Endothelial cell of umbilical vein (primary cell): ENCODE measurements around the gene FOLR3. TPM values are rescaled to one million over a fixed set of nuclear protein-coding genes. Genes with fewer than 3 reads are reported as not detected.

Source experiments
- BruUV-seq: library from RNA; stranded (reverse); fragments of 400-500 nt; replicated peaks from 2 replicates; lab custom pipeline; 2021; lab: Mats Ljungman, UMichigan
- CTCF ChIA-PET: fragments of 300-600, 350-600 bp; sonication (Branson Sonifier 250); formaldehyde crosslinking; loops from one replicate; lab custom pipeline; 2021; ENCODE audit warnings: antibody characterized with exemption, inconsistent platforms; lab: Charles Lee
- POLR2A ChIA-PET: fragments of 300-600, 350-600 bp; sonication (Branson Sonifier 250); formaldehyde crosslinking; loops from one replicate; lab custom pipeline; 2021; ENCODE audit warnings: antibody characterized with exemption, inconsistent platforms; lab: Charles Lee
- DNase-seq: peaks from one replicate; pipeline ENCODE4 v3.0.0-alpha.2; 2011; ENCODE audit warnings: low read depth, low spot score
- FAIRE-seq: peaks from 2 replicates; lab custom pipeline; 2011; peaks lifted over from hg19 to GRCh38; lab: Jason Lieb, UNC
- H2AFZ ChIP-seq: 2 replicates; pipeline ENCODE4 v1.6.0; 2012; ENCODE audit warnings: low read depth, low read length, control low read depth, inconsistent platforms
- H3K27ac ChIP-seq: 2 replicates; pipeline ENCODE4 v1.5.1; 2011; ENCODE audit warnings: low read depth, mild to moderate bottlenecking, control low read depth, low read length, moderate library complexity; ENCODE audit not compliant: insufficient read depth
- H3K27me3 ChIP-seq, 2 experiments: 2 replicates each; pipeline versions ENCODE4 v1.6.0 to v1.6.1; 2011; ENCODE audit warnings: low read length in 2 of 2, mixed read lengths in 1 of 2; ENCODE audit not compliant: control insufficient read depth in 2 of 2, insufficient read depth in 2 of 2
- H3K36me3 ChIP-seq, 2 experiments: 2 replicates in 1 of 2; 3 replicates in 1 of 2; pipeline ENCODE4 v1.5.1; 2011; ENCODE audit warnings: low read length in 2 of 2, mild to moderate bottlenecking in 1 of 2, moderate library complexity in 1 of 2; ENCODE audit not compliant: control insufficient read depth in 2 of 2, insufficient read depth in 2 of 2; ENCODE audit errors: extremely low read depth in 1 of 2
- H3K4me1 ChIP-seq: 3 replicates; pipeline ENCODE4 v1.5.1; 2011; ENCODE audit warnings: mild to moderate bottlenecking, low read length; ENCODE audit not compliant: control insufficient read depth, insufficient read depth; ENCODE audit errors: extremely low read depth
- H3K4me2 ChIP-seq: 2 replicates; pipeline ENCODE4 v1.6.1; 2011; ENCODE audit warnings: low read length, control low read depth, mixed read lengths; ENCODE audit not compliant: insufficient read depth
- H3K4me3 ChIP-seq, 3 experiments: fragments of 200-600 bp in 1 of 3; sonication (generic), shearing (Covaris generic) in 1 of 3; replicated peaks in 1 of 3; 2 replicates each; pipeline ENCODE4 v1.5.1; 2011 to 2016; ENCODE audit warnings: control low read depth in 3 of 3, low read length in 3 of 3, mild to moderate bottlenecking in 2 of 3, inconsistent platforms in 1 of 3, low read depth in 1 of 3, moderate library complexity in 1 of 3; ENCODE audit not compliant: insufficient read depth in 1 of 3
- H3K79me2 ChIP-seq: 2 replicates; pipeline ENCODE4 v1.6.0; 2012; ENCODE audit warnings: low read length, inconsistent platforms; ENCODE audit not compliant: control insufficient read depth, insufficient read depth
- H3K9ac ChIP-seq: replicated peaks from 2 replicates; pipeline ENCODE3; 2011; ENCODE audit warnings: low read length, control low read depth; ENCODE audit not compliant: insufficient read depth; ENCODE audit errors: extremely low read depth
- H3K9me1 ChIP-seq: replicated peaks from 3 replicates; pipeline ENCODE4 v1.6.0; 2011; ENCODE audit warnings: mild to moderate bottlenecking, low read length; ENCODE audit not compliant: control insufficient read depth, insufficient read depth; ENCODE audit errors: extremely low read depth
- H3K9me3 ChIP-seq: replicated peaks from 2 replicates; pipeline ENCODE4 v1.5.1; 2012; ENCODE audit warnings: low read length, inconsistent platforms; ENCODE audit not compliant: control insufficient read depth, insufficient read depth
- H4K20me1 ChIP-seq: replicated peaks from 2 replicates; pipeline ENCODE3; 2011; ENCODE audit warnings: mild to moderate bottlenecking, low read length; ENCODE audit not compliant: control insufficient read depth, insufficient read depth; ENCODE audit errors: extremely low read depth
- EZH2 ChIP-seq: IDR thresholded peaks from 2 replicates; pipeline ENCODE4 v1.6.1; 2012; ENCODE audit warnings: borderline replicate concordance, low read depth, mild to moderate bottlenecking, moderate library complexity, low read length, inconsistent platforms; ENCODE audit not compliant: severe bottlenecking
- FOS ChIP-seq: IDR thresholded peaks from 2 replicates; pipeline ENCODE4 v1.6.1; 2011; ENCODE audit warnings: mild to moderate bottlenecking, low read length, moderate library complexity, borderline replicate concordance; ENCODE audit not compliant: insufficient read depth
- GATA2 ChIP-seq: IDR thresholded peaks from 2 replicates; pipeline ENCODE4 v1.7.0; 2011; ENCODE audit warnings: low read depth, mild to moderate bottlenecking, moderate library complexity, mixed read lengths, low read length; ENCODE audit not compliant: insufficient read length, insufficient read depth
- JUN ChIP-seq: IDR thresholded peaks from 2 replicates; pipeline ENCODE4 v1.6.1; 2011; ENCODE audit warnings: borderline replicate concordance, low read depth; ENCODE audit not compliant: insufficient read length, insufficient read depth
- MAX ChIP-seq: IDR thresholded peaks from 2 replicates; pipeline ENCODE4 v1.6.1; 2011; ENCODE audit not compliant: insufficient read depth, insufficient read length
- MYC ChIP-seq: IDR thresholded peaks from one replicate; pipeline ENCODE4 v1.6.1; 2011; ENCODE audit warnings: mild to moderate bottlenecking, low read depth, low read length
- POLR2A ChIP-seq: IDR thresholded peaks from 2 replicates; pipeline ENCODE4 v1.6.1; 2012; ENCODE audit warnings: low read depth, mild to moderate bottlenecking, control low read depth, low read length
- POLR2AphosphoS5 ChIP-seq: IDR thresholded peaks from 2 replicates; pipeline ENCODE4 v1.6.1; 2012; ENCODE audit warnings: low read depth, mild to moderate bottlenecking, control low read depth, low read length, moderate library complexity; ENCODE audit not compliant: insufficient read depth
- dilution Hi-C: fragments of 300-500 bp; cut with MboI; formaldehyde crosslinking; loops from one replicate; pipeline ENCODE4 v1.15.0; 2019; ENCODE audit warnings: low sequenced_read_pairs; ENCODE audit not compliant: extremely low pct_ligation_motif_present
- intact Hi-C: fragments of 100-400 bp; cut with micrococcal nuclease; formaldehyde crosslinking; loops from one replicate; pipeline ENCODE4 v1.10.0; 2022
- polyA plus RNA-seq, 4 experiments: library from polyadenylated mRNA; depleted of rRNA in 3 of 4; stranded (reverse) in 3 of 4; unstranded in 1 of 4; fragments of >200 nt; gene quantifications; 2 replicates each; pipeline versions ENCODE4 v1.2.1 to v1.2.3, GENCODE V29; 2011 to 2012; ENCODE audit warnings: missing spikeins in 1 of 4
- total RNA-seq: library from RNA; stranded (reverse); gene quantifications from 2 replicates; pipeline ENCODE4 v1.2.3, GENCODE V29; 2021
- TF ChIP-seq, protein P1 (sequence below), 2 donors: IDR thresholded peaks; 1 replicate in 1 of 2; 2 replicates in 1 of 2; pipeline ENCODE4 v1.5.1; 2011; ENCODE audit warnings: low read length in 2 of 2, mild to moderate bottlenecking in 2 of 2, moderate library complexity in 2 of 2, control low read depth in 1 of 2, inconsistent platforms in 1 of 2, low read depth in 1 of 2; ENCODE audit not compliant: insufficient read depth in 1 of 2; ENCODE audit errors: extremely low read depth in 1 of 2

FOLR3 gene
- total and polyA plus RNA-seq, 2 donors (not counting 3 experiments of a cell fraction or from before 2014, with no cell fraction given), result not detected

- no peaks in the 10 kb centered on the region for H3K79me2 ChIP-seq
- CTCF ChIA-PET, result interaction anchor here (1.0 to 1.4 kb wide), 2 partner anchors 15 to 104 kb away, joined by 4 read pairs; no protein-coding TSS in a partner anchor
- no peaks in the 10 kb centered on the region for H3K36me3 ChIP-seq
- no peak for DNase-seq
- no peaks in the 10 kb centered on the region for H3K9me1 ChIP-seq
- no peak overlapping the region for H3K27ac ChIP-seq
- dilution Hi-C loops (no loop called here), intact Hi-C loops (no loop called here)
- no peak for FAIRE-seq
- no peak overlapping the region for H3K4me2 ChIP-seq
- H2AFZ ChIP-seq, result no peak overlapping the region
- H3K27me3 ChIP-seq, result peaks cover 5 to 8% of the 10 kb centered on the region in 2 experiments
- BruUV-seq, result no TSS peak
- H3K9me3 ChIP-seq, result no peaks in the 10 kb centered on the region
- TF ChIP-seq JUN (no peak), POLR2AphosphoS5 (no peak), FOS (no peak), EZH2 (no peak), MYC (no peak), GATA2 (no peak), POLR2A (no peak), MAX (no peak)
- TF ChIP-seq, protein P1, sequence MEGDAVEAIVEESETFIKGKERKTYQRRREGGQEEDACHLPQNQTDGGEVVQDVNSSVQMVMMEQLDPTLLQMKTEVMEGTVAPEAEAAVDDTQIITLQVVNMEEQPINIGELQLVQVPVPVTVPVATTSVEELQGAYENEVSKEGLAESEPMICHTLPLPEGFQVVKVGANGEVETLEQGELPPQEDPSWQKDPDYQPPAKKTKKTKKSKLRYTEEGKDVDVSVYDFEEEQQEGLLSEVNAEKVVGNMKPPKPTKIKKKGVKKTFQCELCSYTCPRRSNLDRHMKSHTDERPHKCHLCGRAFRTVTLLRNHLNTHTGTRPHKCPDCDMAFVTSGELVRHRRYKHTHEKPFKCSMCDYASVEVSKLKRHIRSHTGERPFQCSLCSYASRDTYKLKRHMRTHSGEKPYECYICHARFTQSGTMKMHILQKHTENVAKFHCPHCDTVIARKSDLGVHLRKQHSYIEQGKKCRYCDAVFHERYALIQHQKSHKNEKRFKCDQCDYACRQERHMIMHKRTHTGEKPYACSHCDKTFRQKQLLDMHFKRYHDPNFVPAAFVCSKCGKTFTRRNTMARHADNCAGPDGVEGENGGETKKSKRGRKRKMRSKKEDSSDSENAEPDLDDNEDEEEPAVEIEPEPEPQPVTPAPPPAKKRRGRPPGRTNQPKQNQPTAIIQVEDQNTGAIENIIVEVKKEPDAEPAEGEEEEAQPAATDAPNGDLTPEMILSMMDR (IDR thresholded peaks at IDR 0.05; ENCODE audit: extremely low read depth in 1 of 2, insufficient read depth in 1 of 2, low read depth in 1 of 2, low read length in 2 of 2), result no peak
- H3K9ac ChIP-seq, result no peak overlapping the region
- POLR2A ChIA-PET, result no interaction called here
- H4K20me1 ChIP-seq, result no peaks in the 10 kb centered on the region
- no peak overlapping the region for H3K4me3 ChIP-seq
- no peaks in the 10 kb centered on the region for H3K4me1 ChIP-seq
Observed at GRCh38 chr11:72129381-72129780, 6.1 kb upstream of the FOLR3 start.
